Measurements from ENCODE around the gene CPNE4.

DNA sequence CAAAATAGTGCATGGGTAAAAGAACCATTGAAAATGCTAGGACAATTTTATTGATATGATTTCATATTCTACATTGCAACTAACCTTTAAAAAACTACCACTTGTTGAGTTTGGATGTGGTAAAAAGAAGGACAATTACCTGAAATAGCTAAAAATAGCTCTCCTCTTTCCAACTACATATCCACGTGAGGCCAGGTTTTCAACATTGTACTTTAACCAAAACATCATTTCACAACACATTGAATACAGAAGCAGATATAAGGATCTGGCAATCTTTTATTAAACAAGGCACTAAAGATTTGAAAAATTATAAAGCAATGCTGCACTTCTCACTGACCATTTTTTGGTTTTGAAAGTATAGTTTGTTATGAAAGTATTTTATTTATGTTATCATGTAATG lies 504.0 kb downstream of the CPNE4 start:
- TF ChIP-seq, protein P1, sequence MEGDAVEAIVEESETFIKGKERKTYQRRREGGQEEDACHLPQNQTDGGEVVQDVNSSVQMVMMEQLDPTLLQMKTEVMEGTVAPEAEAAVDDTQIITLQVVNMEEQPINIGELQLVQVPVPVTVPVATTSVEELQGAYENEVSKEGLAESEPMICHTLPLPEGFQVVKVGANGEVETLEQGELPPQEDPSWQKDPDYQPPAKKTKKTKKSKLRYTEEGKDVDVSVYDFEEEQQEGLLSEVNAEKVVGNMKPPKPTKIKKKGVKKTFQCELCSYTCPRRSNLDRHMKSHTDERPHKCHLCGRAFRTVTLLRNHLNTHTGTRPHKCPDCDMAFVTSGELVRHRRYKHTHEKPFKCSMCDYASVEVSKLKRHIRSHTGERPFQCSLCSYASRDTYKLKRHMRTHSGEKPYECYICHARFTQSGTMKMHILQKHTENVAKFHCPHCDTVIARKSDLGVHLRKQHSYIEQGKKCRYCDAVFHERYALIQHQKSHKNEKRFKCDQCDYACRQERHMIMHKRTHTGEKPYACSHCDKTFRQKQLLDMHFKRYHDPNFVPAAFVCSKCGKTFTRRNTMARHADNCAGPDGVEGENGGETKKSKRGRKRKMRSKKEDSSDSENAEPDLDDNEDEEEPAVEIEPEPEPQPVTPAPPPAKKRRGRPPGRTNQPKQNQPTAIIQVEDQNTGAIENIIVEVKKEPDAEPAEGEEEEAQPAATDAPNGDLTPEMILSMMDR (IDR thresholded peaks at IDR 0.05; ENCODE audit: low read length), result no peak
- TF ChIP-seq EZH2 (IDR thresholded peaks at IDR 0.05; ENCODE audit: borderline replicate concordance, low read length), result no peak

Measured in OCI-LY1 (cell line).